ENCODE data around the gene TNK2.
"Not testable (repeated sequence)": the region's sequence is repeated elsewhere in the genome, so short reads cannot be mapped to it uniquely, and the experiment has no call there.

The TNK2 gene

GRCh38 chr3:195904368-195904767 is 4.0 kb downstream of the TNK2 start:
- intact Hi-C loops (cut with DNase I), result no loop called here
- DNase-seq, result no peak

- intact Hi-C loops (cut with DNase I), result no loop called here
- DNase-seq, result peak in 2 of 42 donors; percentile 17 to 23
Measured at GRCh38 chr3:195903950-195904290, 4.4 kb downstream of the TNK2 start.

GRCh38 chr3:195902634-195903033 is 5.7 kb downstream of the TNK2 start:
- intact Hi-C loops (cut with DNase I); DNase-seq: not testable (repeated sequence)

- intact Hi-C loops (cut with DNase I), result not testable (repeated sequence)
Measured at GRCh38 chr3:195901836-195902585, 6.3 kb downstream of the TNK2 start.

GRCh38 chr3:195900436-195901355 is 7.7 kb downstream of the TNK2 start:
- intact Hi-C loops (cut with DNase I), result no loop called here

More at GRCh38 chr3:195901836-195902585, 6.3 kb downstream of the TNK2 start:
- peak in 1 of 42 donors; percentile 25 for DNase-seq

GRCh38 chr3:195899701-195900435 is 8.5 kb downstream of the TNK2 start:
- no peak for DNase-seq
- intact Hi-C loops (cut with DNase I), result no loop called here

More at GRCh38 chr3:195900436-195901355, 7.7 kb downstream of the TNK2 start:
- DNase-seq, result peak; percentile 78 to 97 (median 89)

- no peak for DNase-seq
- intact Hi-C loops (cut with DNase I), result no loop called here
Measured at GRCh38 chr3:195897853-195898415, 10.4 kb downstream of the TNK2 start.

- DNase-seq, result peak in 10 of 42 donors; percentile 25 to 65 (median 42)
- intact Hi-C loops (cut with DNase I), result no loop called here
Measured at GRCh38 chr3:195897081-195897852, 11.1 kb downstream of the TNK2 start.

- DNase-seq, result peak in 28 of 42 donors; percentile 22 to 82 (median 62)
- intact Hi-C loops (cut with DNase I), result no loop called here
Measured at GRCh38 chr3:195896361-195897080, 11.8 kb downstream of the TNK2 start.

GRCh38 chr3:195895861-195896360 is 12.4 kb downstream of the TNK2 start:
- peak in 38 of 42 donors; percentile 42 to 83 (median 67) for DNase-seq

GRCh38 chr3:195895078-195895860 is 13.1 kb downstream of the TNK2 start:
- intact Hi-C loops (cut with DNase I), result loop anchor here (1.0 kb wide), 1 partner anchor 32 kb away; no protein-coding TSS in a partner anchor
- peak in 35 of 42 donors; percentile 41 to 78 (median 66) for DNase-seq

More at GRCh38 chr3:195895861-195896360, 12.4 kb downstream of the TNK2 start:
- intact Hi-C loops (cut with DNase I), result loop anchor here (1.0 kb wide), 1 partner anchor 33 kb away; no protein-coding TSS in a partner anchor

GRCh38 chr3:195893916-195894465 is 14.4 kb downstream of the TNK2 start:
- intact Hi-C loops (cut with DNase I), result no loop called here
- no peak for DNase-seq

GRCh38 chr3:195893516-195893915 is 14.8 kb downstream of the TNK2 start:
- intact Hi-C loops (cut with DNase I), result no loop called here

GRCh38 chr3:195893044-195893395 is 15.3 kb downstream of the TNK2 start:
- DNase-seq, result peak in 32 of 42 donors; percentile 40 to 81 (median 68)
- intact Hi-C loops (cut with DNase I), result no loop called here

More at GRCh38 chr3:195893516-195893915, 14.8 kb downstream of the TNK2 start:
- DNase-seq, result peak in 40 of 42 donors; percentile 56 to 95 (median 84)

GRCh38 chr3:195892105-195893043 is 16.0 kb downstream of the TNK2 start:
- peak; percentile 72 to 96 (median 87) for DNase-seq
- intact Hi-C loops (cut with DNase I), result no loop called here
